ENCODE measurements around the gene CHST9.

- no peak for TF ChIP-seq CTCF (IDR thresholded peaks at IDR 0.05)
- TF ChIP-seq POLR2A (IDR thresholded peaks at IDR 0.05) = no peak
Observed at GRCh38 chr18:27057519-27058234, 127.4 kb downstream of the CHST9 start.

All from adrenal gland (tissue), 5 donors.